ENCODE results near the gene ARID3A.
"Not testable (repeated sequence)": the region's sequence is repeated elsewhere in the genome, so short reads cannot be mapped to it uniquely, and the experiment has no call there.

ARID3A gene

GRCh38 chr19:1019980-1020867 is 94.4 kb downstream of the ARID3A start:
- peak overlapping the region; percentile 96 for H3K27ac Mint-ChIP-seq
- H3K27me3 Mint-ChIP-seq (ENCODE audit: low read depth): no peaks in the 10 kb centered on the region
- peak overlapping the region; percentile 97 for H3K4me3 Mint-ChIP-seq
- peak; percentile 21 for DNase-seq (ENCODE audit: low spot score)
- H3K9me3 Mint-ChIP-seq: no peaks in the 10 kb centered on the region
- H3K36me3 Mint-ChIP-seq (ENCODE audit: low read depth): peaks cover 4% of the 10 kb centered on the region
- peaks cover 17% of the 10 kb centered on the region for H3K4me1 Mint-ChIP-seq (ENCODE audit: low read depth)

GRCh38 chr19:1020868-1021425 is 95.1 kb downstream of the ARID3A start, which contains the start of gene TMEM259:
Gene TMEM259, minus strand, starts transcription at chr19:1021123. Its CDS starts 127 bp downstream, at chr19:1020996.
- H3K27ac Mint-ChIP-seq: peak within 1 kb of the TSS; percentile 100

GRCh38 chr19:1023883-1024188 is 98.0 kb downstream of the ARID3A start:
- H3K27ac Mint-ChIP-seq: not testable (repeated sequence)

More at GRCh38 chr19:1020868-1021425, 95.1 kb downstream of the ARID3A start, which contains the start of gene TMEM259:
- peaks cover 19% of the 10 kb centered on the region for H3K4me1 Mint-ChIP-seq (ENCODE audit: low read depth)
- peaks cover 4% of the 10 kb centered on the region for H3K36me3 Mint-ChIP-seq (ENCODE audit: low read depth)
- no peaks in the 10 kb centered on the region for H3K9me3 Mint-ChIP-seq
- peak within 1 kb of the TSS; percentile 97 for H3K4me3 Mint-ChIP-seq
- DNase-seq (ENCODE audit: low spot score): peak; percentile 97
- no peaks in the 10 kb centered on the region for H3K27me3 Mint-ChIP-seq (ENCODE audit: low read depth)

GRCh38 chr19:1025080-1025479 is 99.2 kb downstream of the ARID3A start:
- not testable (repeated sequence) for H3K4me3 Mint-ChIP-seq; H3K9me3 Mint-ChIP-seq; DNase-seq (ENCODE audit: low spot score); H3K27ac Mint-ChIP-seq; H3K27me3 Mint-ChIP-seq (ENCODE audit: low read depth)
- Mint-ChIP-seq H3K4me1 (ENCODE audit: low read depth) (peaks cover 16% of the 10 kb centered on the region), H3K36me3 (ENCODE audit: low read depth) (peaks cover 16% of the 10 kb centered on the region)

More at GRCh38 chr19:1023883-1024188, 98.0 kb downstream of the ARID3A start:
- not testable (repeated sequence) for DNase-seq (ENCODE audit: low spot score); H3K9me3 Mint-ChIP-seq; H3K27me3 Mint-ChIP-seq (ENCODE audit: low read depth); H3K4me3 Mint-ChIP-seq
- peaks cover 15% of the 10 kb centered on the region for H3K4me1 Mint-ChIP-seq (ENCODE audit: low read depth)
- H3K36me3 Mint-ChIP-seq (ENCODE audit: low read depth): peaks cover 12% of the 10 kb centered on the region
